ENCODE measurements around the gene PRDM4. TPM values are rescaled to one million over a fixed set of nuclear protein-coding genes. Genes with fewer than 3 reads are reported as not detected.

Gene PRDM4
- total RNA-seq, 1 donor from 2014 or later = 37.4 TPM

- Mint-ChIP-seq H3K27me3 (ENCODE audit: low read depth) (peaks cover 60% of the 10 kb centered on the region), H3K36me3 (ENCODE audit: low read depth) (no peaks in the 10 kb centered on the region), H3K27ac (ENCODE audit: unreplicated experiment) (no peak overlapping the region), H3K4me1 (no peaks in the 10 kb centered on the region), H3K4me3 (no peak overlapping the region), H3K9me3 (peaks cover 2% of the 10 kb centered on the region)
- TF ChIP-seq CTCF (conservative IDR thresholded peaks at IDR 0.05) = no peak
- no peak for DNase-seq (ENCODE audit: low read depth, low spot score)
Measured at GRCh38 chr12:107798580-107798979, 37.6 kb upstream of the PRDM4 start.

GRCh38 chr12:107794451-107794850, 33.5 kb upstream of the PRDM4 start:
- H3K9me3 Mint-ChIP-seq = peaks cover 7% of the 10 kb centered on the region
- no peaks in the 10 kb centered on the region for H3K36me3 Mint-ChIP-seq (ENCODE audit: low read depth)
- no peak overlapping the region for H3K4me3 Mint-ChIP-seq
- H3K27me3 Mint-ChIP-seq (ENCODE audit: low read depth) = peaks cover 44% of the 10 kb centered on the region
- no peak overlapping the region for H3K27ac Mint-ChIP-seq (ENCODE audit: unreplicated experiment)
- no peak for TF ChIP-seq CTCF (conservative IDR thresholded peaks at IDR 0.05)
- H3K4me1 Mint-ChIP-seq = no peaks in the 10 kb centered on the region
- DNase-seq (ENCODE audit: low read depth, low spot score) = no peak

DNA sequence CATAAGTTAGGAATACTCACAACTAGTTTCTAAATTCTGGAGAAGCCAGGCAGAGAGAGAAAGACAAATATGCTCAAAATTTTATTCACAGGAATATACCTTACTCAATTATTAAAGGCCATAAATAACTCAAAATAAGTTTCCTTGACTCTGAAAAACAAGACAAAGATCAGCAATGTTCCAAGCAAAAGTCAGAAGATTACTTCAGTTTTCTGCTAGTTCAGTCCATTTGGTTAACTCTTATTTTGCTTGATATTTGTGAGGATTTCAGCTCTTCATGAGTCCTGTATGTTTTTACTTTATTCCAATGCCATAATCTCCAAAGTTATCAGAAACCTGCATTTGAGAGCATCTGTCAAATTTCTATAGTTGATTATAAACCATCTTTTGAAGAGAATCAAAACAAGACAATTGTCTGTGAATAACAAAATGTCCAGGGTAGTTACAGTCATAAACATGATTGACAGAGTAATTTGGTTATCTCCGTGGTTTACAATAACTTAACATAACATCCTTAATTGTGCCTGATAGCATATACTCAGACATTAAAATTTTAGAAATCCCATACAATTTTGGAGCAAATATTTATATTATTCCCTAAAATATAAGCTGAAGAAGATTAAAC, 30.6 kb upstream of the PRDM4 start:
- Mint-ChIP-seq H3K27me3 (ENCODE audit: low read depth) (peaks cover 39% of the 10 kb centered on the region), H3K9me3 (peaks cover 7% of the 10 kb centered on the region), H3K4me3 (no peak overlapping the region), H3K4me1 (no peaks in the 10 kb centered on the region), H3K27ac (ENCODE audit: unreplicated experiment) (no peak overlapping the region), H3K36me3 (ENCODE audit: low read depth) (no peaks in the 10 kb centered on the region)
- no peak for TF ChIP-seq CTCF (conservative IDR thresholded peaks at IDR 0.05)
- DNase-seq (ENCODE audit: low read depth, low spot score) = no peak

DNA sequence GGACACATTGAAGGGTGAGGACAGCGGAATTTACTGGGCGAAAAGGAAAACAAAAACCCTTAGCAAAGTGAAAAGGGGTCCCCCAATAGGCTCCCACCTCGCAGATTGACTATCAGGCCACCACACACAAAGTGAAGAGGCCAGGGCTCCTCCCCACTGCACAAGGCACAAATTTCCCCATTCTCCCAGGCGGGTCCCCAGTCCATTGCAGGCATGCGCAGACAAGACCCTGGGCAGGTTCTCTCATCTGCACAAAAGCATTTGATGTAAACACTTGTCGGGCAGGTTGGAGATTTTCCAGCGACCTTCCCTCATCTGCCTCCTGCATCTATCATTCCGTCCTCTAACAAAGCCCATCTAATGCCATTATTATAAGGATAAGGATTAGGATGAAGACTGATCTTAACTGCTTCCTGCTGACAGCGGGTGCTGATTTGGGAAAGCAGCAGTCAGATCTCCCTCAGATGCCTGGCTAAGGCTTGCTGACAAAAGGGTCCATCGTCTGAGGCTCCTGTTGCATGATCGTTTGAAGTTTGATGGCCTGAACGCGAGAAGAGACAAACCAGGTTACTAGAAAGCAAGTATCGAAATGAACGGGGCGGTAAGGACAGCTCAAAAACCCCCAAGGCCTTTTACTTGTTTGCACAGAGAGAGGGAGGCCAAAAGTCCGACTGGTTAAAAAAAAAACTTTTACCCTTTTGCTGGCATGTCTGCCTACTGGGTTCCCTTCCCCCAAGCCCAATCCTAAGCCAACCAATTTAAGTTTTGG, 27.9 kb upstream of the PRDM4 start:
- DNase-seq (ENCODE audit: low read depth, low spot score) = no peak
- H3K4me1 Mint-ChIP-seq = no peaks in the 10 kb centered on the region
- peaks cover 5% of the 10 kb centered on the region for H3K9me3 Mint-ChIP-seq
- H3K27me3 Mint-ChIP-seq (ENCODE audit: low read depth) = peaks cover 17% of the 10 kb centered on the region
- H3K27ac Mint-ChIP-seq (ENCODE audit: unreplicated experiment) = no peak overlapping the region
- no peak for TF ChIP-seq CTCF (conservative IDR thresholded peaks at IDR 0.05)
- H3K36me3 Mint-ChIP-seq (ENCODE audit: low read depth) = no peaks in the 10 kb centered on the region
- no peak overlapping the region for H3K4me3 Mint-ChIP-seq

DNA sequence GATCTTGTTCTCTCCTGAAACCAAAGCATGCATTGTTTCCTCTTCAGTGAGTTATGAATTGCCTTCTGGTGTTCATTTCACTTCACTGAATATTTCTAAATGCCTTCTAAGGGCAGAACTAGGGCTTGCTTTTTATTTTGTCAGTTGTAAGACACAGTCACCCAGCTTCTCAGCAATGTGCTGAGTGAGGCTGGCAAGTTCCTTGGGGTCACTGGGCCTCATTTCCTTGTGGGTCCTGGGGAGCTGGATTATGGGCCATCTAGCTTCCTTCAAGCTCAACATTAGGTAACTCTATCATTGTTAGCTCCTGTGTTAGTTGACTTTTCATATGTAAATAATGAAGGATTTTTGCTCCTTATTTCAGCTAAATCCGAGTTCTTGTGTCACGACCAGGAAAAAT, 27.3 kb upstream of the PRDM4 start:
- Mint-ChIP-seq H3K4me1 (no peaks in the 10 kb centered on the region), H3K27me3 (ENCODE audit: low read depth) (peaks cover 18% of the 10 kb centered on the region), H3K4me3 (no peak overlapping the region), H3K36me3 (ENCODE audit: low read depth) (no peaks in the 10 kb centered on the region), H3K27ac (ENCODE audit: unreplicated experiment) (no peak overlapping the region), H3K9me3 (peaks cover 5% of the 10 kb centered on the region)
- DNase-seq (ENCODE audit: low read depth, low spot score) = no peak
- no peak for TF ChIP-seq CTCF (conservative IDR thresholded peaks at IDR 0.05)
